Pancreas (tissue), 10 donors: Measurements from ENCODE around the gene POLR2F. TPM values are rescaled to one million over a fixed set of nuclear protein-coding genes. Genes with fewer than 3 reads are reported as not detected.

Experiments
- ATAC-seq, 4 donors: fragments of 200-7000 bp; cut with Tn5 transposase; one replicate each; pipeline versions ENCODE4 v1.8.0 to v1.9.1; 2020; ENCODE audit warnings: mild to moderate bottlenecking in 4 of 4, moderate library complexity in 4 of 4
- DNase-seq, 6 donors: peaks; one replicate each; pipeline ENCODE4 v3.0.0-alpha.2; 2020
- FAIRE-seq: peaks from 2 replicates; lab custom pipeline; 2012; peaks lifted over from hg19 to GRCh38; lab: Jason Lieb, UNC
- H3K27ac ChIP-seq, 4 donors: fragments of 200-600 bp; sonication (generic); 1 replicate in 3 of 4; 2 replicates in 1 of 4; pipeline versions ENCODE4 v1.5.0 to v1.8.0; 2020
- H3K27me3 ChIP-seq, 4 donors: fragments of 200-600 bp; one replicate each; pipeline ENCODE4 v1.8.0; 2021
- H3K36me3 ChIP-seq, 3 donors: fragments of 200-600 bp; sonication (generic) in 1 of 3; one replicate each; pipeline versions ENCODE4 v1.5.0 to v1.8.0; 2020 to 2021
- H3K4me1 ChIP-seq, 3 donors: fragments of 200-600 bp; one replicate each; pipeline ENCODE4 v1.8.0; 2021
- H3K4me3 ChIP-seq, 4 donors: fragments of 200-600 bp; sonication (generic) in 2 of 4; one replicate each; pipeline versions ENCODE4 v1.5.0 to v1.8.0; 2020 to 2021
- H3K9me3 ChIP-seq, 4 donors: fragments of 200-600 bp; one replicate each; pipeline ENCODE4 v1.8.0; 2021
- CTCF ChIP-seq, 4 donors: fragments of 200-600 bp; sonication (generic) in 3 of 4; IDR thresholded peaks; one replicate each; pipeline versions ENCODE4 v1.5.0 to v1.8.0; 2021; ENCODE audit warnings: antibody characterized with exemption in 4 of 4
- WGBS, 2 donors: extraction: QIAGEN DNeasy Blood & Tissue Kit; methylation state at CpG; one replicate each; pipeline ENCODE4 v1.1.7; 2013; 5-methylcytosine and 5-hydroxymethylcytosine counted together
- intact Hi-C, 3 donors: fragments of 100-400 bp; cut with DNase I; formaldehyde crosslinking; loops; one replicate each; pipeline versions ENCODE4 v1.11.1 to v1.14.2; 2022
- polyA plus RNA-seq, 2 donors: library from polyadenylated mRNA; stranded (reverse); fragments of 200-250 nt; gene quantifications; one replicate each; pipeline ENCODE4 v1.2.3, GENCODE V29; 2013
- total RNA-seq, 6 donors: library from RNA; stranded (reverse); fragmentation: NEBNext Ultra II Directional in 4 of 6; extraction: Animal tissue kit (Norgen Biotek cat#: 25700) in 4 of 6; gene quantifications; one replicate each; pipeline versions ENCODE4 v1.2.1 to v1.2.4, GENCODE V29; 2021 to 2023
- donor health status: healthy with polysubstance abuse.
- donor health status: DM: no; HTN: no; CAD: no; lungs with moderate emphysema.
- donor health status: DM: no; HTN: no; CAD: no.
- donor health status: control.
- donor health status: control.
- donor health status: Bipolar disorder and iron deficiency.
- donor health status: DM: yes; HTN: yes; CAD: no.
- donor health status: DM: no; HTN: no; CAD: no.
- donor health status: DM: no; HTN: no; CAD: no.
- donor health status: DM: yes; HTN: yes; CAD: no.

POLR2F gene
- total and polyA plus RNA-seq, 8 donors = 21.2 to 74.5 (median 29.3) TPM

GRCh38 chr22:38006906-38007305 is 53.4 kb downstream of the POLR2F start:
- no peak for TF ChIP-seq CTCF (IDR thresholded peaks at IDR 0.05)
- no peak overlapping the region for H3K4me3 ChIP-seq
- no peak for ATAC-seq
- intact Hi-C loops = no loop called here
- peak in 1 of 6 donors; percentile 3 for DNase-seq
- FAIRE-seq = no peak
- H3K9me3 ChIP-seq = no peaks in the 10 kb centered on the region
- WGBS, 2 donors = 93 to 100% methylated on average over 3 of the region's 3 CpGs
- H3K36me3 ChIP-seq = no peaks in the 10 kb centered on the region
- no peaks in the 10 kb centered on the region for H3K27me3 ChIP-seq
- H3K27ac ChIP-seq = no peak overlapping the region
- H3K4me1 ChIP-seq = no peaks in the 10 kb centered on the region

DNA sequence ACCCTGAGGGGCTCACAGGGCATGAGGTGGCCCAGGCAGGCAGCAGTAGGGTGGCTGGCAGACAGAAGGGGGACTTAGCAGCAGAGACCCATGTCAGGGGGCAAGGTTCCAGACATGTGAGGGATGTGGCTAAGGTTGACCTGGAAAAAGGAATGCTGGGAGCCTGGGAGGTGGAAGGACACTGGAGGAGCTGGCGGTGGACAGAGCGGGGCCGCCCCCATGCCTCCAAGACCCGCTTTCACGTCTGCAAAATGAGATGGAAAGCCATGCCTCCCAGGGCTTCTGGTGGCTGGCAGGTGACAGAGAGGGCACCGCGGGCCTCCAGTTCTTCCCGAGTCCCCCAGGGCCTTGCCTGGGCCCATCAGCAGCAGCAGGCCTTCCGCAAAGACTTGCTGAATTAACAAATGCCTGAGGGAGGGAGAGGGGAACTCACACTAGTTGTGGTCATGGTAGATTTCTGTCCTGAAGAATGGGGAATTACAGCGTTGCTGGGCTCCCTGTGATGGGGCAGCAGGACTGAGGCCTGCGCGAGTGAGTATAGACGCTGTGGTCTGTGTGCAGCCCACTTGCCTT is 53.9 kb downstream of the POLR2F start:
- DNase-seq = peak in 1 of 6 donors; percentile 5
- WGBS, 2 donors = 88 to 92% methylated on average over 13 of the region's 13 CpGs
- H3K9me3 ChIP-seq = no peaks in the 10 kb centered on the region
- H3K27me3 ChIP-seq = no peaks in the 10 kb centered on the region
- no peak for TF ChIP-seq CTCF (IDR thresholded peaks at IDR 0.05)
- H3K4me1 ChIP-seq = no peaks in the 10 kb centered on the region
- no peak for FAIRE-seq
- H3K36me3 ChIP-seq = no peaks in the 10 kb centered on the region
- intact Hi-C loops = no loop called here
- no peak for ATAC-seq
- H3K4me3 ChIP-seq = no peak overlapping the region
- no peak overlapping the region for H3K27ac ChIP-seq

GRCh38 chr22:38009000-38009806 is 55.7 kb downstream of the POLR2F start:
- no peaks in the 10 kb centered on the region for H3K36me3 ChIP-seq
- no peaks in the 10 kb centered on the region for H3K27me3 ChIP-seq
- 69 to 75% methylated on average over 14 of the region's 14 CpGs for WGBS, 2 donors
- intact Hi-C loops = no loop called here
- no peak overlapping the region for H3K4me3 ChIP-seq
- TF ChIP-seq CTCF (IDR thresholded peaks at IDR 0.05) = no peak
- no peaks in the 10 kb centered on the region for H3K9me3 ChIP-seq
- no peak for ATAC-seq
- no peak overlapping the region for H3K27ac ChIP-seq
- no peaks in the 10 kb centered on the region for H3K4me1 ChIP-seq
- no peak for FAIRE-seq
- DNase-seq = peak in 1 of 6 donors; percentile 10

DNA sequence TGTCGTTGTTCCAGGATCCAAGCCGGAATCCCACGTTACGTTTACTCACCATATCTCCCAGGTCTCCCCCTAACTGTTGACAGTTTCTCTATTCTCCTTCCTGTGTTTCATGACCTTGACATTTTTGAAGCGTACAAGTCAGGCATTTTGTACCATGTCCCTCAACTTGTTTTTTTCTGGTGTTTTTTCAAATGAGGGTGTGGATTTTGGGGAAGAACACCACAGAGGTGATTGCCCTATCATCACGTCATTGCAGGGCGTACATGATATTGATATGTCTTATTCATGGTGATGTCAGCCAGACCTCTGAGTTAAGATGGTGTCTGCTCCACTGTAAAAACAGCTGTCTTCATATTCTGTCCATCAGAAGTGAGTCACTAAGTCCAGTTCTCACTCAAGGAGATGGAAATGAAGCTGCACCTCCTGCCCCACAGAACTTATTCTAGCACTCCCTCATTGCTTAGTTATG is 59.1 kb downstream of the POLR2F start:
- FAIRE-seq (no peak), ATAC-seq (no peak), DNase-seq (no peak)
- Histone ChIP-seq H3K4me1 (no peaks in the 10 kb centered on the region), H3K4me3 (no peak overlapping the region), H3K27ac (no peak overlapping the region), H3K9me3 (no peaks in the 10 kb centered on the region), H3K36me3 (no peaks in the 10 kb centered on the region), H3K27me3 (no peaks in the 10 kb centered on the region)
- intact Hi-C loops = no loop called here
- WGBS, 2 donors = 34 to 41% methylated on average over 7 of the region's 7 CpGs
- no peak for TF ChIP-seq CTCF (IDR thresholded peaks at IDR 0.05)

- intact Hi-C loops = no loop called here
- Histone ChIP-seq H3K4me1 (no peaks in the 10 kb centered on the region), H3K27ac (no peak overlapping the region), H3K36me3 (no peaks in the 10 kb centered on the region), H3K9me3 (no peaks in the 10 kb centered on the region), H3K27me3 (no peaks in the 10 kb centered on the region), H3K4me3 (no peak overlapping the region)
- FAIRE-seq (no peak), DNase-seq (no peak), ATAC-seq (no peak)
- TF ChIP-seq CTCF (IDR thresholded peaks at IDR 0.05) = no peak
- 96 to 100% methylated on average over 1 of the region's 1 CpG for WGBS, 2 donors
These were observed 60.6 kb downstream of the POLR2F start for GRCh38 chr22:38014083-38014482.
